Sigmoid colon (tissue), 4 donors: Measurements from ENCODE around the gene SIPA1L3.

ENCODE experiments used
- POLR2AphosphoS5 ChIP-seq, 4 donors: sonication (generic); formaldehyde crosslinking; IDR thresholded peaks; one replicate each; pipeline ENCODE4 v1.6.1; 2017; ENCODE audit warnings: antibody characterized with exemption in 4 of 4
- TF ChIP-seq, protein P1 (sequence below), 4 experiments: fragments of 450-650 bp in 3 of 4; fragments of 200-600 bp in 1 of 4; IDR thresholded peaks; one replicate each; pipeline ENCODE4 v1.5.1; 2016 to 2019; ENCODE audit warnings: antibody characterized with exemption in 4 of 4, mild to moderate bottlenecking in 3 of 4, moderate library complexity in 2 of 4

- TF ChIP-seq POLR2AphosphoS5 (IDR thresholded peaks at IDR 0.05): no peak
- TF ChIP-seq, protein P1, sequence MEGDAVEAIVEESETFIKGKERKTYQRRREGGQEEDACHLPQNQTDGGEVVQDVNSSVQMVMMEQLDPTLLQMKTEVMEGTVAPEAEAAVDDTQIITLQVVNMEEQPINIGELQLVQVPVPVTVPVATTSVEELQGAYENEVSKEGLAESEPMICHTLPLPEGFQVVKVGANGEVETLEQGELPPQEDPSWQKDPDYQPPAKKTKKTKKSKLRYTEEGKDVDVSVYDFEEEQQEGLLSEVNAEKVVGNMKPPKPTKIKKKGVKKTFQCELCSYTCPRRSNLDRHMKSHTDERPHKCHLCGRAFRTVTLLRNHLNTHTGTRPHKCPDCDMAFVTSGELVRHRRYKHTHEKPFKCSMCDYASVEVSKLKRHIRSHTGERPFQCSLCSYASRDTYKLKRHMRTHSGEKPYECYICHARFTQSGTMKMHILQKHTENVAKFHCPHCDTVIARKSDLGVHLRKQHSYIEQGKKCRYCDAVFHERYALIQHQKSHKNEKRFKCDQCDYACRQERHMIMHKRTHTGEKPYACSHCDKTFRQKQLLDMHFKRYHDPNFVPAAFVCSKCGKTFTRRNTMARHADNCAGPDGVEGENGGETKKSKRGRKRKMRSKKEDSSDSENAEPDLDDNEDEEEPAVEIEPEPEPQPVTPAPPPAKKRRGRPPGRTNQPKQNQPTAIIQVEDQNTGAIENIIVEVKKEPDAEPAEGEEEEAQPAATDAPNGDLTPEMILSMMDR (IDR thresholded peaks at IDR 0.05): no peak
Measured at GRCh38 chr19:38216785-38217641, 310.0 kb downstream of the SIPA1L3 start.
